K562 (cell line): ENCODE results near the gene RGS6.

ENCODE experiments used
- CREB1 ChIP-seq, 2 experiments: sonication (generic) in 1 of 2; formaldehyde crosslinking in 1 of 2; IDR thresholded peaks; 2 replicates each; pipeline versions ENCODE4 v1.6.1 to v1.8.0; 2012 to 2022; ENCODE audit warnings: inconsistent platforms in 1 of 2, mild to moderate bottlenecking in 1 of 2, missing genetic modification reagents in 1 of 2, moderate library complexity in 1 of 2
- ELF1 ChIP-seq: fragments of 200-800 bp; sonication (Bioruptor generic); IDR thresholded peaks from 2 replicates; pipeline ENCODE4 v1.6.1; 2016; ENCODE audit warnings: missing genetic modification characterization, missing compliant biosample characterization
- TAF9B ChIP-seq: fragments of 450-650 bp; IDR thresholded peaks from 2 replicates; pipeline ENCODE4 v1.6.1; 2018; ENCODE audit warnings: mild to moderate bottlenecking; ENCODE audit not compliant: partially characterized antibody
- TRIM28 ChIP-seq: fragments of 450-650 bp; IDR thresholded peaks from 2 replicates; pipeline ENCODE4 v1.6.1; 2017
- TF ChIP-seq, protein P1 (sequence below): fragments of 450-650 bp; IDR thresholded peaks from 2 replicates; pipeline ENCODE4 v1.6.1; 2016
- TF ChIP-seq, protein P2 (sequence below): sonication (generic); formaldehyde crosslinking; IDR thresholded peaks from 2 replicates; pipeline ENCODE4 v1.8.1; 2023; ENCODE audit warnings: mild to moderate bottlenecking, missing genetic modification reagents, moderate library complexity

DNA sequence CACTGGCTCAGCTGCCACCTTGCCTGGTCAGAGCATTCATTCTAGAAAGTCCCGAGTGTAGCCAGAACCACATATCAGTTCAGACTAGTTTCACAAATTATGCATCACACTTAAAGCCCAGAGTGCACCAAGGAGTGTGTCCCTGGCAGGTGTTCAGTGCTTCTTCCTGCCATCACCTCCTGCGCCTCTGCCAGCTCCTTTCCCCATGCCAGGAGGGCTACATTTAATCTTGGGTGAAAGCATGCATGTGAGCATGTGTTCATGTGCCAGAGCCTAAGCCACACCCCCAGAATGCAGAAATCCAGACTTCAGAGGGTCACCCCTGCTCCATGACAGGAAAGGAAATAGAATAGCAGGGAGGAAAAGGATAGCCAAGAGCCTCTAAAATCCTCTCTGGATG lies 580.1 kb downstream of the RGS6 start:
- TF ChIP-seq TAF9B (no peak), TRIM28 (no peak), ELF1 (tag) (no peak), CREB1 (IDR thresholded peaks at IDR 0.05) (no peak), CREB1 (CRISPR knock-in tag; IDR thresholded peaks at IDR 0.05) (no peak)
- TF ChIP-seq, protein P1, sequence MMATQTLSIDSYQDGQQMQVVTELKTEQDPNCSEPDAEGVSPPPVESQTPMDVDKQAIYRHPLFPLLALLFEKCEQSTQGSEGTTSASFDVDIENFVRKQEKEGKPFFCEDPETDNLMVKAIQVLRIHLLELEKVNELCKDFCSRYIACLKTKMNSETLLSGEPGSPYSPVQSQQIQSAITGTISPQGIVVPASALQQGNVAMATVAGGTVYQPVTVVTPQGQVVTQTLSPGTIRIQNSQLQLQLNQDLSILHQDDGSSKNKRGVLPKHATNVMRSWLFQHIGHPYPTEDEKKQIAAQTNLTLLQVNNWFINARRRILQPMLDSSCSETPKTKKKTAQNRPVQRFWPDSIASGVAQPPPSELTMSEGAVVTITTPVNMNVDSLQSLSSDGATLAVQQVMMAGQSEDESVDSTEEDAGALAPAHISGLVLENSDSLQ = no peak
- TF ChIP-seq, protein P2, sequence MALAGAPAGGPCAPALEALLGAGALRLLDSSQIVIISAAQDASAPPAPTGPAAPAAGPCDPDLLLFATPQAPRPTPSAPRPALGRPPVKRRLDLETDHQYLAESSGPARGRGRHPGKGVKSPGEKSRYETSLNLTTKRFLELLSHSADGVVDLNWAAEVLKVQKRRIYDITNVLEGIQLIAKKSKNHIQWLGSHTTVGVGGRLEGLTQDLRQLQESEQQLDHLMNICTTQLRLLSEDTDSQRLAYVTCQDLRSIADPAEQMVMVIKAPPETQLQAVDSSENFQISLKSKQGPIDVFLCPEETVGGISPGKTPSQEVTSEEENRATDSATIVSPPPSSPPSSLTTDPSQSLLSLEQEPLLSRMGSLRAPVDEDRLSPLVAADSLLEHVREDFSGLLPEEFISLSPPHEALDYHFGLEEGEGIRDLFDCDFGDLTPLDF = no peak
